PC-3 (cell line): ENCODE results near the gene PEX11A.

Experiments
- CTCF ChIP-seq: fragments of 300-600 bp; sonication (generic); conservative IDR thresholded peaks from 2 replicates; pipeline ENCODE4 v1.5.1; 2017; ENCODE audit warnings: antibody characterized with exemption, low read depth, mild to moderate bottlenecking, low read length
- EZH2 ChIP-seq: fragments of 300-600 bp; sonication (generic); IDR thresholded peaks from one replicate; pipeline ENCODE4 v1.6.1; 2017; ENCODE audit warnings: antibody characterized with exemption, mild to moderate bottlenecking, low read length; ENCODE audit not compliant: unreplicated experiment
- EZH2phosphoT487 ChIP-seq: fragments of 300-600 bp; sonication (generic); IDR thresholded peaks from 2 replicates; pipeline ENCODE4 v1.6.1; 2018; ENCODE audit warnings: mild to moderate bottlenecking, antibody characterized with exemption, low read length, borderline replicate concordance

- no peak for TF ChIP-seq CTCF
- TF ChIP-seq EZH2: no peak
- TF ChIP-seq EZH2phosphoT487: no peak
These were observed 9.4 kb downstream of the PEX11A start for GRCh38 chr15:89681146-89681545.
